HG03442 (cell line): ENCODE data around the gene DHX8.

Experiments used
- ATAC-seq: cut with Tn5 transposase; IDR thresholded peaks from one replicate; pipeline ENCODE4 v1.9.1; 2021; ENCODE audit warnings: mild to moderate bottlenecking, moderate library complexity; ENCODE audit not compliant: unreplicated experiment

DHX8 gene

DNA sequence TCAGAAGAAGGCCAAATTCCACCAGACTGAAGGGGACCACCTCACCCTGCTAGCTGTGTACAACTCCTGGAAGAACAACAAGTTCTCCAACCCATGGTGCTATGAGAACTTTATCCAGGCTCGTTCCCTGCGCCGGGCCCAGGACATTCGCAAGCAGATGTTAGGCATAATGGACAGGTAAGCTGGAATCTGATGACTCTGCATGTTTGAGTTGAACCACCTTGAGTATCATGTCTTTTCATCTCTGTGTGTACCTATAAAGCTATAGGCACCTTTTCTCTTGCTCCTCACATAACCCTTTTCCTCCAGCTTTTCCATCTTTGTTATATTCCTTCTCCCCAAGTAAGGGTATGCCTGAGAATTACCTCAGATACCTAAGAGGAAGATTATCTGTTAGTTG is 37.6 kb downstream of the DHX8 start:
- ATAC-seq, result no peak

DNA sequence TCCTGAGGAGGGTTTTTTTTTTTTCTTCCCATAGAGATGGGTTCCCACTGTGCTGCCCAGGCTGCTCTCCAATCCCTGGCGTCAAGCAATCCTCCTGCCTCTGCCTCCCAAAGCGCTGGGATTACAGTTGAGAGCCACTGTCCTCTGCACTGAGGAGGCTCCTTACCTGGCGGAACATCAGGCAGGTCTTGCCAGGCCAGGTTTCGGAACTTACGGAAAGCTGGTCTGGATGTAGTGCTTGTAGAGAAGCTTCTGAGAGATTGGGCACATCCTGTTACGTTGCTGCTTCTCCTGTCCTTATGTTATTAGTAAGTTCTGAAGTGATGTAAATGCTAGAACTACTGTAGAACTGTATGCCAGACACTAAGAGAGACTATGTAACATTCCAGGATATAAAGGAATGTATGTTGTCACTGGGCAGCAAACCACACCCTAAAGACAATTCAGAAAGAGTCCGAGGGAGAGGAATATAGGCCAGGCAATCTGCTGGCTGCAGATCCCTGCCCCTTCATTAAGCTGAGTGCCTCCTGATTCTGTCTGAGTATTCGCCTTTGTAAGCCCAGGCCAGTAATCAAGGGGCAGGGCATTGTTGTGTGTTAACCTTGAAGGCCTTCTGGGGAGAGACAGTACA is 41.3 kb downstream of the DHX8 start:
- no peak for ATAC-seq

DNA sequence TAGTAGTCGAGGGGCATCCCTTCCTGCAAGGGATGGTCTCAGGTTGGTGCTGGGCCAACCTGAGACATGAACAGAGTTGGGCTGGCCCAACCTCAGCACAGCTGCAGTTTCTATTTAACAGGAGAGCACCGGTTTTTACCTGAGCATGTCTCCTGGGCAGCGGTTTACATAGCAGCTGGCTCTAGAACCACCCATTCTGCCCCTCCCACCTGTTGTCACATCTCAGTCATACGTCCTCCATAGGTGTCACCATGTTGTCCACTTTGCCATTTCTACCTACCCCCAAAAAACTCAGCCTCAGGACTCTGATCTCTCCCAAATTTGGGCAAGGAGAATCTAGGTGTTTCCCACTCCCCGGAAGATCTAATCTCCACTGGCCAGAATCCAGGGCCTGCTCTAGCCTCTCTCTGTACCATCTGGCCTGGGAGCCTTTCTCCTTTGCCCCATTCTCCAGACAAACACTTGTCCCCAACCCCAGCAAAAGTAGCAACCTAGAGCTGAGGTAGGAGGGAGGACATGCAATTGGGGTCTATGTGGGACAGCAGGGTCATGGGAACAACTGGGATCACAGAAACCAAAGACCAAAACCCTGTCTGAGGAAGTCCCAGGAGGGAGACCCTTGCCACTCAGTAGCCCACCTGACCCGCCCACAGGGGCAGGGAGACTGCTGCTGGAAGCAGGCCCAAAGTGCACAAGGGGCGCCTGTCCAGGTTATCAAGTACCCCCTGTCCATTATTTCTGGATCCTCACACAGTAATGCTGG is 43.3 kb downstream of the DHX8 start:
- ATAC-seq, result no peak

DNA sequence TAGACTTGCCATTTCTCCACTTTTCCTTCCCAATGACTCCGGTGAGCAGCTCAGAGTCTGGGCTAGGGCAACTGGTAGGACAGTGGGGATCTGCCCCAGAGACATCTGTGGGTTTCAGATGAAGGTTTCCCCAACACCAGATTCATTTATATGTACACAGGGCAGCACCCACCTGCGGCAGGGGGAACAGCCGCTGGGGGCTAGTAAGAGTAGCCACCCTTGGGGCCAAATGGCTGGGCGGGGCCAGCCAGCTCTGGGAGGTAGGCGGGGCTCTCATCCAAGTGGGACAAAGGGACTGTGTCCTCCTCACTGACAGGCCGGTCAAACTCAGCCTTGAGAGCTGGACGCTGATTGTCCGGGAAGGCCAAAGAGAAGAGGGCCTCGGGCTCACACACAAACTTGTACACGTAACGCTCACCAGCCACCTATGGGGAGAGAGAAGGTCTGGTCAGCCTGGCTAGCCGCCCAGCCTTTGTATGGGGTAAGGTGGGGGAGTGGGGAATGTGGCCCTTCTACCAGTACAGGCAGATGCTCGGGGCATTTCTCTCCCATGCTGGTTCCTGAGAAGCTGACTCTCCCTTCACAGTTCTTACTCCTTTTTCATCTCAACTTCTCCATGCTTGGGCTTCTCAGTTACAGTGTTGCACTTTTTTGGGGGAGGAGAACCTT is 44.7 kb downstream of the DHX8 start:
- ATAC-seq, result no peak

DNA sequence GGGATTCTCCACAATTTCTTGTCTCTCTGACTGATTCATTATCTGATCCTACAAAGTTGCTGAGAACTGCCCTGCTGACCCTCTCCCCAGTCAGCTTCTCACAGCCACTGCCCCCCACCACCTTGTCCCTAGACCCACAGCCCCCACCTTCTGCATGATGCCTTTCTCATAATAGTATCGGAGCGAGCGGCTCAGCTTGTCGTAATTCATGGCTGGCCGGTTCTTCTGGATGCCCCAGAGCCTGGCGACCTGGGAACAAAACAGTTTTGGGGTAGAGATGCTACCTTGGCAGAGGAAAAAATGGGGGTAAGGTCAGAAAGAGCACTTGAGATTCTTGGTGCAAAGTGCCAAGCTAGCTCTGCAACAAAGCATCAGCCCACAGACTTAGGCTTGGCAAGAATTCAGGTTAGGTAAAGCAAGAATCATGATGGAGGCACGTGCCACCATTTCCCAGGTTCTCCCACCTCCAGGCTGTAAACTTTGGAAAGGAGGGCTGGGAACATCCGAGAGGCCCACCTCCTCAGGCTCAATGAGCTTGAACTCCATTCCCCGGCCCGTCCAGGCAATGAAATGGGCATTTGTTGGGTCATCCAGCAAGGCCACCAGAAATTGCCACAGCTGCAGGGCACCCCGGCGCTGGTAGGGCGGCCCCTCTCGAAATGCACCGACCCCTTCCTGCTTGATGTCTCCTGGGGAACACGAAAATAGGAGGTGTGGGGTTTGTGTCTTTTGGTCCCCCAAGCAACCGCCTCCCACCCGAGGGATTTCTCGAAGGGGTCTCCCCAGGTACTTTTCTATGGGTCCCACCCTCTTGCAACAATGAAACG is 45.4 kb downstream of the DHX8 start:
- no peak for ATAC-seq

DNA sequence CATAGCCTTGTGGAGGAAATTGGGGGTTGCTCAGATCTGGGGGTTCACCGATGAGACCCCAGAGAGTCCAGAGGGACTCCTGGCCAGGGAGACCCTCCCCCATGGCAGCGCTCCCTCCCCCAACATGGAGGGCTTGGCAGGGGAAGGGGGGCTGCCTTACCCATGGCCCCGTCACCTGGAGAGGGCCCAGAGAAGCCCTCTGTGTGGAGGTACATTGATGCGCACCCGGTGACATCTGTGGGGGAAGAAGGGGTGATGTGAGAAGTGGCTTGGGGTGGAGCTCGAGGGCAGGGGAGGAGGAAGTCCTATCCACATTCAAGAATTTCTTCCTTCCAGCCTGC is 46.1 kb downstream of the DHX8 start:
- ATAC-seq, result no peak

DNA sequence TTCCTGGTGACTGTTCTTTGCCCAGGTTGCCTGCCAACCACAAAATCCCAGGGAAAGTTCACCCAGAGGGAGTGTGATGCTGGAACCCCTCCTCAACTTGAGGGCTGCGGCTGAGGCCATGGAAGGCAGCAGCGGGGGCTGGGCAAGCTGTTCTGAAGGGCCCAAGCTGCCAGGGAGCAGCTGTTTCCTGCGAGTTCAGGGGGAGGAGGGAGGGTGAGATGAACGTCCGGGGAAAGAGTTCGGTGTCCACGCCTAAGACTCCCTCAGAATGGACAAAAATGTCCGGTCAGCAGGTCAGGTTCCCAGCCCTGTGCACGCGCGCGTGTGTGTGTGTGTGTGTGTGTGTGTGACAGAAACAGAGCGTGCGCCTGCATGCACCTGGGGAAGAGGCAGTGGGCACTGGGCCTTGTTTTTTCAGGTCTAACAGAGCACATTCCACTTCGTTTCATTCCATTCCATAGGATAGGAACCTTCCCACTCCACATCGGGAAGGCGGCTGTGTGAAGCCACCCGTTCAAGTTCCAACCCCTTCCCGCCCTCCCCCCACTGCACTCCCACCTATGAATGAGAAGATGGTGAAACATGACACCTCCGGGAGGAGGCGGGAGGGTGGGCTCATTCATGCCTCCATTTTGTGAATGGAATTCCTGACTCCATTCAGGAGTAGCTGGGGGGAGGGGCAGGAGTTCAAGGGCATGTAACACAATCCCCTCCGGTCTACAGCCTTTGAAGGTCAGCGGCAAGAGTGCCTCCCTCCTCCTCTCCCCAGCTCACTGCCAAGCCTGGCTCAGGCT is 46.7 kb downstream of the DHX8 start:
- no peak for ATAC-seq

DNA sequence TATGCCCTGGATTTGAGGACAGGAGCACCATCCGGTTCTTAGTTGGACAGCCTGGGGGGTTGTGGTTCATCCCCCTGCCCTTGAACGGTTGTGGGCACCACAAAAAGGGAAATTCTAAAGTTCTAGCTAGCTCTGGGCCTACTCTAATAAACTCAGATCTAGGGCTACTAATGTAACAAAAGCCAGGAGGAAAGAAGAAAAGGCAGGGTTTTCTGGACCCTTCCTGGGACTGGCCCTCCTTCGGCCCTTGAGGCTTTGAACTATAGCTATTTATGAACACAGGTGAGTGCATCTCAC is 47.3 kb downstream of the DHX8 start:
- ATAC-seq, result no peak

DNA sequence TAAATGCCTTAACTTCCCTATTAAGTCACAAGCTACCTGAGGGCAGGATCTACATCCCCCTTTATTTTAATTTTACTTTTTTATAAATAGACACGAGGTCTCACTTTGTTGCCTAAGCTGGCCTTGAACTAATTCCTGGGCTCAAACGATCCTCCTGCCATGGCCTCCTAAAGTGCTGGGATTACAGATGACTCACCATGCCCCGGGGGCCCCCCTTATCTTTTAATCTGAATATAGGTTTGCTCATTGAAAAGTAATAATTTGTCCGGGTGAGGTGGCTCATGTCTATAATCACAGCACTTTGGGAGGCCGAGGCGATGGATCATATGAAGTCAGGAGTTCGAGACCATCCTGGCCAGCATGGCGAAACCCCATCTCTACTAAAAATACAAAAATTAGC is 48.2 kb downstream of the DHX8 start:
- ATAC-seq, result no peak

DNA sequence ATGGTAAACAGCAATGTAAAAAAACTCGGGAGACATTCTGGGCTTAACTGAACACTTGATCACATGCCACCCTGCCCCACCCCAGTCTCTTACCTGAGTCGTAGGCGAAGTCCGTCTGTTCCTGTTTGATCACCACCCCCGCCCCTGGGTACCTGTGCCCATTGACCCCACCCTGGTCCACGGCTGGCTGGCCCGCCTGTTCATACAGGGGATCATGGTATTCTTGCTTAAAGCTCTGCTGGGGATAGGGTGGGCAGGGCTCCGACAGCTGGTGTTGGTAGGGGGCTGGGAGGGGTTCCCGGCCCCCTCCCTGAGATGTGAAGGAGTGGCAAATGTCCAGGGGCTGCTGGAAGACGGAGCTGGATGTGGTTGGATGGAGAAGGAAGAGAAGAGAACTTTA is 48.8 kb downstream of the DHX8 start:
- ATAC-seq, result no peak

DNA sequence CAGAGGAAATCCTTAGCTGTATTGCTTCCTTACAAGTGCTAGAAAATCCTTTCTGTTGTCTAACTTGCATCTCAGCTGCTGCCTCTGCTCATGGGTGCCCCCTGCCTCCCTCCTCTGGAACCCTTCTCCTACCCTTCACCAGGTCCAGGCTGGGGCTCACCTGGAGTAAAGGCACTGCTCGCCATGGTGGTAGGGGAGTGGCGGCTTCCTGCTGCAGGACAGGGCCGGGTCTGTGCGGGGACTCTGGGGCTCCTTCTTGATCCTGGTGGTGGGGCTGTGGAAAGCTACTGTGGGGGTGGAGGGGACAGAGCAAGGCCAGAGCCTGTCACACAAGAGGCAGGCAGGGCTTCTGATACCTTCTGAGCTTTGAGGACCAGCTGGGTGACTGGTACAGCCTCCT is 49.9 kb downstream of the DHX8 start:
- ATAC-seq, result no peak

DNA sequence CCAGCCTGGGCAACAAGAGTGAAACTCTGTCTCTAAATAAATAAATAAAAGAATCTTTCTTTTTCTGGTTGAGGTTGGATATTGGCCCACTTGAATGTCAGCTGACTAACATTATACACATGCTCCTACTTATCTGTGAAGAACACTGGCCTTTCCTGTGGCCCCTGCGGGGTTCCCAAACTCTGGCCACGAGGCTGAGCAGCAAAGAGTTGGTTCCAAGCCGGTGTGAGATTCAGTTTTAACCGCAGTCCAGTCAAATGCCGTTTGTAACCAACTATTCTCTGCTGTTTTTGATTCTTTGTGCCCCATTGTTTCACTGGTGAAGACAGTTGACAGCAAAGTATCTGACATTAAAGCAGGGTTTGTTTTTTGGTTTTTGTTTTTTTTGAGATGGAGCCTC is 51.1 kb downstream of the DHX8 start:
- no peak for ATAC-seq

DNA sequence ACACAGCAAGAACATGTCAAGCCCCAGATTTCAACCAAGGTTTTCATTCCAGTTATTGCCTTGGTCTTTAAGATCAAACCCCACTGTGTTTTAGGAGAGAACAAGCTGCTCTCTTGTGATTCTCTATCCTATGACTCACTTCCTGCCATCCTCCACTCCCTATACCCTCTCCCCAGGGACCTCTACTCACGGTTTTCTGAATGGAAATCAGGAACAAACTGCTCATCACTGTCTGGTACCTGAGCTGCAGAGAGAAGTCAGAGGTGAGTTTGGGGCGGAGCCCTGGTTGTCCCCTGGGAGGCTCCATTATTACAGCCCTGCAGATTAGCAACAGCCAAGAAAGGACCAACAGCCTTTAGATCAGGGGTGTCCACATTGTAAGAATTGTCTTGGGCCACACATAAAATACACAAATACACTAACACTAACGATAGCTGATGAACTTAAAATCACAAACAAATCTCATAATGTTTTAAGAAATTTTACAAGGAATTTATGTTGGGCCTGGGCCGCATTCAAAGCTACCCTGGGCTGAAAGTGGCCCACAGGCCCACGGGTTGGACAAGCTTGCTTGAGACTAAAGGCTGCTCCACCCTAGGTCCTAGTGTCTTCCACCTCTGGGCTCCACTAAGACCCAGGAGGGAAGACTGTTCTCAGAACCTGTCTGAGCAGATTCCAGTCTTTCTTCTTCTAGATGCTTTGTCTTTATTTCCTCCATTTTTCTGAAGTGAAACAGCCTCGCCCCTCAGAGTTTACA is 52.6 kb downstream of the DHX8 start:
- ATAC-seq, result no peak

DNA sequence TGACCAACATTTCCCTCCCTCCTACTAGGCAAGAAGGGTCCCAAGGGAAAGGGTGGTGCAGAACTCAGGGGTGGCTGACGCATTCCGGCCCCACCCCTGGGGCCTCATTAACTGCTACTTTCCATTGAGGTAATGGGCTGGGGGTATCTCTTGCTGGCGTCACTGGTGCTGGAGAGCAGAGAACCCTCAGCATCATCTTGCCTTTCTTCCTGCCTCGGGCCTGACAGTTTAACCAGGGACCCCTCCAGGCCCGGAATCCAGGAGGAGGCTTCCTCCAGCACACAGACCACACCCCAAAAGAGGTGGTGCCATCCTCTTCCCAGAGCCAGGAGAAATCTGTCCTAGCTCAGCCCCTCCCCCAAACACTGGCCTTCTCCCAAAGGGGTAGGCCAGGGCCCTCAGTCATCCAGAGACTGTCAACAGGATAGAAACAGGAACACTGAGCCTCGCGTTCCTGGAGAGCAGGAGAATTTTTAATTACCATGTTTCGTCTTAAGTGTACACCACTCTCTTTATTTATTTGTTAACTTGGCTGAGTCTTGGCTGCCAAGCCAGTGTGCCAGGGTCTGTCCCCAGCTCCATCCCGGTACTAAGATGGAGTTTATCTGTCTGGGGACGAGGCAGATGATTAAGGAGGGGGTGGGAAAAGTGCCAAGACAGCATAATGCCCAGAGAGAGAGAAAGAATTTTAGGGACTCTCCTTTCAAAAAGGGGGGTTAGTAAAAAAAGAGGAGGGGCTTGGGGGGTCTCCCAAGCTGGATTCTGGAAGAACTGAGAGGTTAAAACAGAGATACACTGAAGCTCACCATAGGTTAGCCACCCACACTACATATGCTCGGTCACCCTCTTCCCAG is 57.3 kb downstream of the DHX8 start:
- ATAC-seq, result no peak

DNA sequence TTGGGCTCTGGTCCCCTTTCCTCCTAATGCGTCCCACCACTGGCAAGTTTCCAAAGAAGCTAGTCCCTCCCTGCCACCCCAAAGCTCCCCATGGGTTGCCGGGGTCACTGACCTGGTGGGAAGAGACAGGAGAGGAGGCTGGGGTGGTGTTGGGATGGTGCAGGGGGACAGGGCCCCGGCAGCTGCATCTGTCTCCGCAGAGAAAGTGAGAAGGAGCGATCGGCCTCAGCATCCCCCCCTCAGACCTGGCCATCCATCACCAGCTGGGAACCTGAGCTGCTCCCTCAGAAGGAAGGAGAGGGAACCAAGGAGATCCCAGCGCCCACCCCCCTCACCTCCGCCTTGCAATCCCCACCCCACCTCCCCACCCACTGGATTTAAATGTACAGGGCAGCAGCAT is 59.1 kb downstream of the DHX8 start:
- ATAC-seq, result no peak

DNA sequence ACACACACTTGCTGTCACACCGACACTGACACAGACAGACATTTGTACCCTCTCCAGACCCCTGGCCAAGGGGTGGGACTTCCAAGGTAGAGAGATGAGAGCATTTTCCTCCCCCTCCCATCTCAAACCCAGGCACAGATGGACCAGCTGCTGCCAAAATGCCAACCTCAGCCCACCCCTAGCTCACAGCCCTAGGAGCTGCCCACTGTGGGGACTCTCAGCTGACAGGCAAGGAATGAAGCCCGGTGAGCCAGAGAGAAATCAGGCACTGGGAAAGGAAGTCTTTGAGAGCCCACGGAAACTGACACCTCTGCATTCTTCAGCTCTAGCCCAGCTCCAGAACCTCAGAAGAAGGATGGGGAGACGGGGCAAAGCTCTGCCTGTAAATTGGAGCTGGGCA is 59.5 kb downstream of the DHX8 start:
- ATAC-seq, result no peak

DNA sequence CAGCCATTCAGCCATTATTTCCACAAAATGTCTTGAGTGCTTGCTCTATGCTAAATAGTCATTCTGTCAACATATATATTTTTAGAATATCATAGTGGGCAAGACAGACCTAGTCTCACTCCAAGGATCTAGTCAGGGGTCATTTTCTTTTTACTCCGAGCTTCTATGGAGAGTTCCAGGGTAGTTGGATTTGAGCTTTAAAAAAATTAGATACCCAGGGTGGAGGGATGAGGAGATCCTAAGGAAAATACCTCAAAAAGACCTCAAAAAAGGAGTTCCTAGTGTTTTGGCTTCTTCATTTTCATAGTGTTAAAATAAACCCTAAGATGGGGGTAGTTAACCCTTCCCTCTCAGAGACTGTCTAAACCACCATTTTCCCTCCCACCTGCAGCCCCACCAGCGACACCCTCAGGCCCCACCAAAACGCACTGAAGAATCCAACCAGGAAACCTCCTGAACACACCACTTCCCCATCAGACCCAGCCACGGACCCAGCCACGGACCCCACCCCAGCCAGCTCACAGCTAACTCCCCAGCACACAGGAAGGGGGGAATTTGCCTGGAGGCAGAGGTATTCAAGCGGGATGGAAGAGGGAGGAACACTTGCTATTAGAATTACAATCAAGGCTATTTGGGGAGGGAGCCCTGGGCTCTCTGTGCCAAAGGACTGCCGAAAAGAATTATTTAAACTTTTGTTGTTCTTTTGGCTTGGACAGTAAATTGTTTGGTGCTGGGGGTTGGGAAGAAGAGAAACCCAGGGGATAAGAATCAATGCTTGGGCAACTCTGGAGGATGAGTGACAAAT is 60.2 kb downstream of the DHX8 start:
- no peak for ATAC-seq

DNA sequence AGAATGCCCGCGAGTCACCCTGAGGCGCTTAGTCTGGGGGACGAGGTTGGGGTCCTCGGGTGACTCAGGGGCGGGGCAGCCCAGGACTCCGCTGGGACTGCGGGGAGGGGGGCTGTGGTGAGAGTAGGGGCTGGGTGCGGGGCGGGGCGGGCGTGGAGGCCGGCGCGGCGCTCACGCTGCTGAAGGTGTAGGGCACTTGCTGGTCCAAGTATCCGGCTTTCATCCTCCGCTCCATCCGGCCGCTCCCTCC is 61.5 kb downstream of the DHX8 start:
- peak; percentile 6 for ATAC-seq
